ENCODE data around the gene GALNT12. TPM values are rescaled to one million over a fixed set of nuclear protein-coding genes. Genes with fewer than 3 reads are reported as not detected.

Gene GALNT12
- total RNA-seq, 2 donors from 2014 or later, result 9.0 to 10.2 TPM

DNA sequence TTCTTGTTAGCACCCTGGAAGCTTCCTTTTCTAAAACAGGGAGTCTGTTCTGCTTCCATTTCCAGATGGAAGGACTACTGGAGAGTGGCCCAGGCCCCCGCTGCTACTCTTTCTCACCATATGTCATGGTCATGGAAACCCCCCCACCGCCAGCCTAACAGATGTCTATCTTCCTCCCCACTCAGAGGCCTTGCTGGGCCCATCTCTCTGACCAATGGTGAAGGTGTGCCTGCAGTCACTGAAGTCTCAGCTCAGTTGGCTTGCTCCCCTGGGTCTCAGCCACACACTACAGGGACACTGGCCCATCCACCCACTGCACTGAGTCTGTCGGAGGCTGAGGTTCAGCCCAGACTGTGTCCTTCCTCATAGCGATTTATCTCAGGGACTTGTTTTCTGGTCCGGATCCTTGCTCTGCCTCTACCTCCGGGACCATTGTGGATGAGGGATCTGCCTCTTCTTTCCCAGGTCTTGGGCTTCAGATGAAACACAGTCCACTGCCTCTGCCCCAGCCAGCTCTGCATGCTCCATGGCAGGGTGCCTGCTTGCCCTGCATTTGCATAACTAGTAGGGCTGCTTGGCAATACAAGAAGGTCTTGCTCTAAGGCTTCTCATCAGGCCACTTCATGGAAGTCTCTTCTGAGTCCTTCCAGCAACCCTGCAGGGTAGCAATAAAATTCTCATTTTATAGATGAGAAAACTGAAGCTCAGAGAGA, 30.8 kb downstream of the GALNT12 start:
- Histone ChIP-seq H3K4me3 (no peak overlapping the region), H3K27ac (no peak overlapping the region), H3K36me3 (no peaks in the 10 kb centered on the region), H3K4me1 (replicated peaks) (no peaks in the 10 kb centered on the region), H3K27me3 (replicated peaks; ENCODE audit: insufficient read depth) (no peaks in the 10 kb centered on the region), H3K9me3 (no peaks in the 10 kb centered on the region)
- TF ChIP-seq, protein P1, sequence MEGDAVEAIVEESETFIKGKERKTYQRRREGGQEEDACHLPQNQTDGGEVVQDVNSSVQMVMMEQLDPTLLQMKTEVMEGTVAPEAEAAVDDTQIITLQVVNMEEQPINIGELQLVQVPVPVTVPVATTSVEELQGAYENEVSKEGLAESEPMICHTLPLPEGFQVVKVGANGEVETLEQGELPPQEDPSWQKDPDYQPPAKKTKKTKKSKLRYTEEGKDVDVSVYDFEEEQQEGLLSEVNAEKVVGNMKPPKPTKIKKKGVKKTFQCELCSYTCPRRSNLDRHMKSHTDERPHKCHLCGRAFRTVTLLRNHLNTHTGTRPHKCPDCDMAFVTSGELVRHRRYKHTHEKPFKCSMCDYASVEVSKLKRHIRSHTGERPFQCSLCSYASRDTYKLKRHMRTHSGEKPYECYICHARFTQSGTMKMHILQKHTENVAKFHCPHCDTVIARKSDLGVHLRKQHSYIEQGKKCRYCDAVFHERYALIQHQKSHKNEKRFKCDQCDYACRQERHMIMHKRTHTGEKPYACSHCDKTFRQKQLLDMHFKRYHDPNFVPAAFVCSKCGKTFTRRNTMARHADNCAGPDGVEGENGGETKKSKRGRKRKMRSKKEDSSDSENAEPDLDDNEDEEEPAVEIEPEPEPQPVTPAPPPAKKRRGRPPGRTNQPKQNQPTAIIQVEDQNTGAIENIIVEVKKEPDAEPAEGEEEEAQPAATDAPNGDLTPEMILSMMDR (IDR thresholded peaks at IDR 0.05), result no peak
- no peak for TF ChIP-seq POLR2AphosphoS5 (IDR thresholded peaks at IDR 0.05)
- no peak for TF ChIP-seq POLR2A (IDR thresholded peaks at IDR 0.05)
- intact Hi-C loops (cut with DNase I), result no loop called here
- DNase-seq (ENCODE audit: low spot score), result peak; percentile 22
- 96% methylated on average over 6 of the region's 6 CpGs for WGBS

DNA sequence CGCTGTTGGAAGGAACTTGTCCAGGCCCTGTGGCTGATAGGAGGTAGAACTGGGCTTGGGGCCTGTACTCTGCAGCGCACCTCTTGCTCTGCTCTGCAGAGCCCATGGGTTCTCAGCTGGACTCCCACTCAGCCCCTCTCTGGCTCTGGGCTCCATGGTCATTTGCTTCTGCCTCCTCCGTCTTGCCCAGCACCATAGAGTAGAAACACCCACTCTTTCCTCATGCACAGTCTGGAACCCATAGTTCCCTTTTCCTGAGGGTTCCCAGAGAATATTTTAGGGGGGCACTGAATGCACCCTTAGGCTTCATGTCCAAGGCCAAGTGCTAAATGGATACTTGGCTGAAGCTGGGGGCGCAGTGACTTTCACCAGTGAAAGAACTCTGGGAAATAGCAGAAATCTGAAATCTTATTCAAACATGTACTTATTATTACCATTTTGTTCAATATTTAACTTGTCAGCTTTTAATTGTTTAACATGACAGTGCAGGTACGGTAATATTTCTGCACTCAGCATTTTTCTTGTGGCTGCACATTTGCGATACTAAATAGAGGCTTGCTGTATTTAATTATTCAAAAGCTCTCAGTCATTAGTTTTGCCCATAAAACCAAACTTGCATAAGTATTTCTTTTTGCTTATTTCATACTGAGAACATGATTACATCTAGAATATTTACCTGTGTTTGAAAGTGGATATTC, 31.5 kb downstream of the GALNT12 start:
- Histone ChIP-seq H3K27ac (no peak overlapping the region), H3K4me3 (no peak overlapping the region), H3K9me3 (no peaks in the 10 kb centered on the region), H3K36me3 (no peaks in the 10 kb centered on the region), H3K27me3 (replicated peaks; ENCODE audit: insufficient read depth) (no peaks in the 10 kb centered on the region), H3K4me1 (replicated peaks) (no peaks in the 10 kb centered on the region)
- no peak for DNase-seq (ENCODE audit: low spot score)
- intact Hi-C loops (cut with DNase I), result no loop called here
- 77% methylated on average over 6 of the region's 6 CpGs for WGBS
- TF ChIP-seq POLR2AphosphoS5 (IDR thresholded peaks at IDR 0.05) (no peak), POLR2A (IDR thresholded peaks at IDR 0.05) (no peak)
- TF ChIP-seq, protein P1 (IDR thresholded peaks at IDR 0.05), result no peak

DNA sequence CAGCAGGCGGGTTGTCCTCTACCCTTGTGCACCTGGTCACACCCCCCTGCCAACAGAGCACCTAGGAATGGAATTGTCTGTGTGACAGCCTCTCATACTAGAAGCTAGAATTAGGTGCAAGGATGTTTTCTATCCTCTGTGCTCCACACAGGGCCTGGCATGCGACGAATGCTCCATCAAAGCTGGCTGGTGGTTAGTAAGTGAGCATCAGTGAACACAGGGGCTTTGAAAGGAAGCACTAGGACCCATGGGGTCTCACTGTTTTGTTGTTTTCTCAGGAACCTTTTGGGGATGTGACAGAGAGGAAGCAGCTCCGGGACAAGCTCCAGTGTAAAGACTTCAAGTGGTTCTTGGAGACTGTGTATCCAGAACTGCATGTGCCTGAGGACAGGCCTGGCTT, 32.3 kb downstream of the GALNT12 start:
- Histone ChIP-seq H3K4me3 (no peak overlapping the region), H3K9me3 (no peaks in the 10 kb centered on the region), H3K4me1 (replicated peaks) (no peaks in the 10 kb centered on the region), H3K36me3 (no peaks in the 10 kb centered on the region), H3K27me3 (replicated peaks; ENCODE audit: insufficient read depth) (no peaks in the 10 kb centered on the region), H3K27ac (no peak overlapping the region)
- DNase-seq (ENCODE audit: low spot score), result no peak
- WGBS, result 83% methylated on average over 4 of the region's 4 CpGs
- intact Hi-C loops (cut with DNase I), result no loop called here
- TF ChIP-seq, protein P1 (IDR thresholded peaks at IDR 0.05), result no peak
- TF ChIP-seq POLR2A (IDR thresholded peaks at IDR 0.05) (no peak), POLR2AphosphoS5 (IDR thresholded peaks at IDR 0.05) (no peak)

DNA sequence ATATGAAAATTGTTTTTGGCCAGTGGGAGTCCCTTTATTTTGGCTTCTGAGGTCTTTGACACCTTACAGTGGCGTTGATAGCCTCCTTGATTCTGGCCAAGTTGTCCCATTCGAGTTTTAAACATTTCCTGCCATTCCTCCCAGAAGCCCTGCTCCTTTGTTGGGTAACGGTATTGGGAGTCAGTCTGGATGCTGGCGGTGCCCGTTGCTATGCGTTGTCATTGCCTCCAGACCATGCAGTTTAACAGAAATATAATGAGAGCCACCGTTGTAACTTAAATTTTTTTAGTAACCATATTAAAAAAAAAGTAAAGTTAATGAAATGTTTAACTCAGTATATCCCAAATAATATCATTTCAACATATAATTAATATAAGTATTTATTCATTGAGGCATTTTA, 35.0 kb downstream of the GALNT12 start:
- Histone ChIP-seq H3K36me3 (no peaks in the 10 kb centered on the region), H3K4me1 (replicated peaks) (no peaks in the 10 kb centered on the region), H3K4me3 (no peak overlapping the region), H3K27me3 (replicated peaks; ENCODE audit: insufficient read depth) (no peaks in the 10 kb centered on the region), H3K27ac (no peak overlapping the region), H3K9me3 (no peaks in the 10 kb centered on the region)
- WGBS, result 87% methylated on average over 7 of the region's 7 CpGs
- intact Hi-C loops (cut with DNase I), result no loop called here
- no peak for TF ChIP-seq POLR2A (IDR thresholded peaks at IDR 0.05)
- no peak for TF ChIP-seq POLR2AphosphoS5 (IDR thresholded peaks at IDR 0.05)
- TF ChIP-seq, protein P1 (IDR thresholded peaks at IDR 0.05), result no peak
- no peak for DNase-seq (ENCODE audit: low spot score)

Measured in prostate gland (tissue), 2 donors.